Hepatocyte (in vitro differentiated cells): Measurements from ENCODE around the gene RPL38.

Source experiments
- EZH2 ChIP-seq: fragments of 200-600 bp; sonication (generic); IDR thresholded peaks from 2 replicates; pipeline ENCODE4 v1.6.1; 2016; ENCODE audit warnings: antibody characterized with exemption, mild to moderate bottlenecking, borderline replicate concordance
- TF ChIP-seq, protein P1 (sequence below): fragments of 200-600 bp; sonication (generic); IDR thresholded peaks from 2 replicates; pipeline ENCODE4 v1.5.1; 2016; ENCODE audit warnings: antibody characterized with exemption, mild to moderate bottlenecking; ENCODE audit not compliant: poor library complexity

DNA sequence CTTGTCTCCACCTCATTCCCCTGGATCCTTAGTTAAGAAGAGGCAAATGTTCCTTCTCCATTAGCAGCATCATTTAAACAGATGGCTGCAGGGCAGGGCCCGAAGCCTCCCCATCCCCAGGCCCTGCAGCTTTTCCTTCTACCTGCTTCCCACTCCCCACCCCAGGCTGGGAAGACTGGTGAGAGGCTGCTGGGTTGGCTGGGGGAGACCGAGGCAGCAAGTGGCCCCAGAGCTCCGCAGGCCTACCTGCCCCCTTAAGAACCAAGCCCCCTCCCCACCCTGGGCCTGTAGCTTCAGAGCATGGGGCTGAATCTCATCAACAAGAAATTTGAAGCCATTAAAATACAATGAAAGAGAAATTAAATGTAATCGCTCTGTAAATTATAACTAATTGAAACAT lies 22.1 kb upstream of the RPL38 start:
- TF ChIP-seq, protein P1, sequence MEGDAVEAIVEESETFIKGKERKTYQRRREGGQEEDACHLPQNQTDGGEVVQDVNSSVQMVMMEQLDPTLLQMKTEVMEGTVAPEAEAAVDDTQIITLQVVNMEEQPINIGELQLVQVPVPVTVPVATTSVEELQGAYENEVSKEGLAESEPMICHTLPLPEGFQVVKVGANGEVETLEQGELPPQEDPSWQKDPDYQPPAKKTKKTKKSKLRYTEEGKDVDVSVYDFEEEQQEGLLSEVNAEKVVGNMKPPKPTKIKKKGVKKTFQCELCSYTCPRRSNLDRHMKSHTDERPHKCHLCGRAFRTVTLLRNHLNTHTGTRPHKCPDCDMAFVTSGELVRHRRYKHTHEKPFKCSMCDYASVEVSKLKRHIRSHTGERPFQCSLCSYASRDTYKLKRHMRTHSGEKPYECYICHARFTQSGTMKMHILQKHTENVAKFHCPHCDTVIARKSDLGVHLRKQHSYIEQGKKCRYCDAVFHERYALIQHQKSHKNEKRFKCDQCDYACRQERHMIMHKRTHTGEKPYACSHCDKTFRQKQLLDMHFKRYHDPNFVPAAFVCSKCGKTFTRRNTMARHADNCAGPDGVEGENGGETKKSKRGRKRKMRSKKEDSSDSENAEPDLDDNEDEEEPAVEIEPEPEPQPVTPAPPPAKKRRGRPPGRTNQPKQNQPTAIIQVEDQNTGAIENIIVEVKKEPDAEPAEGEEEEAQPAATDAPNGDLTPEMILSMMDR: no peak
- no peak for TF ChIP-seq EZH2
